K562 (cell line): Measurements from ENCODE around the gene ZMIZ1. TPM values are rescaled to one million over a fixed set of nuclear protein-coding genes. Genes with fewer than 3 reads are reported as not detected.

ENCODE experiments used
- ATAC-seq: fragments of 200-7000 bp; cut with Tn5 transposase; 3 replicates; pipeline ENCODE4 v1.9.1; 2020; ENCODE audit warnings: moderate library complexity
- BruUV-seq: library from RNA; stranded (reverse); fragments of 400-500 nt; replicated peaks from 2 replicates; lab custom pipeline; 2021; lab: Mats Ljungman, UMichigan
- CTCF ChIA-PET: fragments of 300-600 bp; formaldehyde crosslinking; extraction: SDS; loops from one replicate; lab custom pipeline; 2021; ENCODE audit warnings: low intra/inter-chr PET ratio; lab: Yijun Ruan, JAX
- POLR2A ChIA-PET: fragments of 300-600, 350-650 bp; sonication (Branson Sonifier 250); formaldehyde crosslinking; extraction: SDS; loops from one replicate; lab custom pipeline; 2021; ENCODE audit warnings: antibody characterized with exemption, inconsistent platforms; lab: Yijun Ruan, JAX
- DNase-seq, 4 experiments: peaks; one replicate each; pipeline versions ENCODE4 v3.0.0 to v3.0.0-alpha.2; 2011 to 2018; ENCODE audit warnings: low spot score in 3 of 4, mixed read lengths in 3 of 4; ENCODE audit errors: extremely low read depth in 1 of 4
- FAIRE-seq: peaks from 2 replicates; lab custom pipeline; 2011; peaks lifted over from hg19 to GRCh38; lab: Jason Lieb, UNC
- H2AFZ ChIP-seq: 2 replicates; pipeline ENCODE4 v1.6.0; 2011; ENCODE audit warnings: low read depth, low read length, control low read depth, inconsistent platforms
- H3K27ac ChIP-seq: fragments of 200-600 bp; 3 replicates; pipeline ENCODE4 v1.8.0; 2011; ENCODE audit warnings: low read depth, mild to moderate bottlenecking, control low read depth, inconsistent platforms, low read length, moderate library complexity, mixed read lengths; ENCODE audit errors: extremely low read depth
- H3K27me3 ChIP-seq, 2 experiments: fragments of 300-600 bp in 1 of 2; 2 replicates in 1 of 2; 3 replicates in 1 of 2; pipeline versions ENCODE4 v1.6.0 to v1.8.0; 2011; ENCODE audit warnings: inconsistent platforms in 2 of 2, low read length in 2 of 2, mild to moderate bottlenecking in 1 of 2, mixed read lengths in 1 of 2, moderate library complexity in 1 of 2; ENCODE audit not compliant: control insufficient read depth in 2 of 2, insufficient read depth in 2 of 2
- H3K36me3 ChIP-seq: fragments of 300-600 bp; 3 replicates; pipeline ENCODE4 v1.8.0; 2011; ENCODE audit warnings: mild to moderate bottlenecking, low read length, inconsistent platforms; ENCODE audit not compliant: control insufficient read depth, insufficient read depth
- H3K4me1 ChIP-seq, 2 experiments: fragments of 200-600 bp in 1 of 2; replicated peaks in 1 of 2; 2 replicates in 1 of 2; 3 replicates in 1 of 2; pipeline versions ENCODE4 v1.5.1 to v1.8.0; 2011; ENCODE audit warnings: inconsistent platforms in 2 of 2, low read length in 2 of 2, mild to moderate bottlenecking in 1 of 2, mixed read lengths in 1 of 2, moderate library complexity in 1 of 2; ENCODE audit not compliant: control insufficient read depth in 2 of 2, insufficient read depth in 2 of 2
- H3K4me2 ChIP-seq: 2 replicates; pipeline ENCODE4 v1.6.1; 2011; ENCODE audit warnings: low read length, control low read depth, inconsistent platforms, mixed read lengths; ENCODE audit not compliant: insufficient read depth
- H3K4me3 ChIP-seq: fragments of 200-600 bp; sonication (generic), shearing (Covaris generic); 2 replicates; pipeline ENCODE4 v1.5.1; 2016; ENCODE audit warnings: control low read depth, inconsistent platforms
- H3K79me2 ChIP-seq: fragments of 200-600 bp; 3 replicates; pipeline ENCODE4 v1.8.0; 2011; ENCODE audit warnings: low read length, inconsistent platforms; ENCODE audit not compliant: control insufficient read depth, insufficient read depth
- H3K9ac ChIP-seq, 2 experiments: 2 replicates each; pipeline versions ENCODE4 v1.6.0 to v1.6.1; 2011; ENCODE audit warnings: low read depth in 2 of 2, low read length in 2 of 2, control low read depth in 1 of 2, inconsistent platforms in 1 of 2, mild to moderate bottlenecking in 1 of 2, mixed read lengths in 1 of 2; ENCODE audit not compliant: insufficient read depth in 1 of 2
- H3K9me1 ChIP-seq: one replicate; pipeline ENCODE4 v1.6.0; 2011; ENCODE audit warnings: inconsistent platforms, mild to moderate bottlenecking, low read length, moderate library complexity; ENCODE audit not compliant: control insufficient read depth, insufficient read depth
- H3K9me3 ChIP-seq: replicated peaks from 2 replicates; pipeline ENCODE4 v1.5.1; 2011; ENCODE audit warnings: low read depth, low read length, inconsistent platforms; ENCODE audit not compliant: control insufficient read depth, insufficient read depth
- H4K20me1 ChIP-seq: replicated peaks from 2 replicates; pipeline ENCODE4 v1.6.1; 2011; ENCODE audit warnings: low read length, inconsistent platforms, mixed read lengths; ENCODE audit not compliant: control insufficient read depth, insufficient read depth
- PCBP1 ChIP-seq: fragments of 200-400 bp; formaldehyde crosslinking; IDR thresholded peaks from 2 replicates; pipeline ENCODE4 v1.6.1; 2018; ENCODE audit warnings: mild to moderate bottlenecking, low read depth, low read length; ENCODE audit not compliant: poor library complexity, severe bottlenecking
- RBM15 ChIP-seq: fragments of 200-400 bp; formaldehyde crosslinking; IDR thresholded peaks from 2 replicates; pipeline ENCODE4 v1.6.1; 2018; ENCODE audit warnings: mild to moderate bottlenecking, low read length, moderate library complexity; ENCODE audit not compliant: insufficient read depth
- ZC3H4 ChIP-seq: sonication (generic); formaldehyde crosslinking; IDR thresholded peaks from 2 replicates; pipeline ENCODE4 v1.9.0; 2021; ENCODE audit warnings: missing genetic modification reagents, borderline replicate concordance
- ZNF518B ChIP-seq: fragments of 250-450 bp; sonication (Bioruptor Pico); IDR thresholded peaks from 2 replicates; pipeline ENCODE4 v1.5.0; 2021; ENCODE audit warnings: mild to moderate bottlenecking, moderate library complexity
- ZNF586 ChIP-seq: fragments of 450-650 bp; formaldehyde crosslinking; conservative IDR thresholded peaks from 2 replicates; pipeline ENCODE4 v1.4.0; 2020; ENCODE audit warnings: mild to moderate bottlenecking, moderate library complexity
- WGBS: fragments of 100-300 bp; shearing (Covaris generic); methylation state at CpG from one replicate; pipeline ENCODE4 v1.1.6; 2016; ENCODE audit warnings: low coverage, mixed read lengths; ENCODE audit not compliant: insufficient coverage; ENCODE audit errors: missing lambda C conversion rate; 5-methylcytosine and 5-hydroxymethylcytosine counted together
- in situ Hi-C: fragments of 300-500 bp; cut with MboI; formaldehyde crosslinking; loops from 4 replicates; pipeline ENCODE4 v1.15.0; 2018; ENCODE audit warnings: inconsistent platforms, mixed read lengths
- intact Hi-C: fragments of 100-400 bp; cut with micrococcal nuclease; formaldehyde crosslinking; loops from 2 replicates; pipeline ENCODE4 v1.14.2; 2022
- polyA plus RNA-seq, 8 experiments: library from polyadenylated mRNA; depleted of rRNA in 4 of 8; stranded (reverse) in 5 of 8; unstranded in 3 of 8; fragments of >200 nt; fragmentation: Nextera tagmentation in 2 of 8; fragmentation: Illumina TruSeq in 1 of 8; extraction: Ambion mirVana in 2 of 8; extraction: Trizol in 1 of 8; gene quantifications; 2 replicates each; pipeline versions ENCODE4 v1.2.1 to v1.2.3, GENCODE V29; 2011 to 2014; ENCODE audit warnings: inconsistent platforms in 1 of 8, missing spikeins in 1 of 8
- total RNA-seq, 7 experiments: library from RNA; depleted of rRNA in 6 of 7; stranded (reverse); fragments of >200 nt in 6 of 7; fragmentation: Illumina TruSeq in 2 of 7; extraction: Trizol in 2 of 7; gene quantifications; 2 replicates each; pipeline versions ENCODE4 v1.2.1 to v1.2.3, GENCODE V29; 2011 to 2021; ENCODE audit warnings: low replicate concordance in 1 of 7

Gene ZMIZ1
- total and polyA plus RNA-seq, 9 of the 15 experiments (the other 6 are each of a cell fraction or from before 2014, with no cell fraction given): 1.0 to 37.3 (median 4.3) TPM

- no peak for TF ChIP-seq ZNF518B (CRISPR knock-in tag)
Observed at GRCh38 chr10:79106256-79107050, 37.7 kb downstream of the ZMIZ1 start (continued).

GRCh38 chr10:79107736-79108264 lies 39.0 kb downstream of the ZMIZ1 start:
- DNase-seq: no peak
- POLR2A ChIA-PET: interaction anchor here (1.1 kb wide), 1 partner anchor 13 kb away, joined by 3 read pairs; no protein-coding TSS in a partner anchor
- Histone ChIP-seq H3K4me1 (peaks cover 0 to 15% of the 10 kb centered on the region in 2 experiments; a peak in 2 of 5 replicates), H3K79me2 (peaks cover 48% of the 10 kb centered on the region), H3K4me2 (no peak overlapping the region), H2AFZ (no peak overlapping the region), H3K27ac (no peak overlapping the region), H3K27me3 (no peaks in the 10 kb centered on the region), H4K20me1 (peaks cover 50% of the 10 kb centered on the region), H3K9me1 (no peaks in the 10 kb centered on the region), H3K36me3 (peaks cover 9% of the 10 kb centered on the region; the same call in 1 of the 3 replicates), H3K9ac (no peak overlapping the region), H3K9me3 (no peaks in the 10 kb centered on the region), H3K4me3 (no peak overlapping the region)
- FAIRE-seq: peak; percentile 40
- CTCF ChIA-PET: no interaction called here
- TF ChIP-seq ZC3H4 (CRISPR knock-in tag) (no peak), ZNF586 (CRISPR knock-in tag) (no peak), PCBP1 (no peak), RBM15 (no peak)
- BruUV-seq: no TSS peak
- no peak for ATAC-seq
- 77% methylated on average over 5 of the region's 5 CpGs for WGBS
- in situ Hi-C loops: no loop called here
- intact Hi-C loops: no loop called here
